NT2/D1 (cell line): Measurements from ENCODE around the gene CCNJ.

Source experiments
- DNase-seq: peaks from one replicate; pipeline ENCODE4 v3.0.0-alpha.2; 2011; ENCODE audit warnings: low read depth, low spot score
- H3K27me3 ChIP-seq: 2 replicates; pipeline ENCODE4 v1.6.0; 2011; ENCODE audit warnings: mild to moderate bottlenecking; ENCODE audit not compliant: insufficient read length, insufficient read depth
- H3K36me3 ChIP-seq: 2 replicates; pipeline ENCODE4 v1.6.1; 2011; ENCODE audit warnings: mild to moderate bottlenecking, low read length, mixed read lengths; ENCODE audit not compliant: insufficient read depth, insufficient read length
- H3K4me1 ChIP-seq: 2 replicates; pipeline ENCODE4 v1.5.1; 2011; ENCODE audit not compliant: insufficient read depth, insufficient read length
- H3K4me3 ChIP-seq: 2 replicates; pipeline ENCODE4 v1.5.1; 2011; ENCODE audit warnings: low read depth; ENCODE audit not compliant: insufficient read length
- H3K9ac ChIP-seq: 2 replicates; pipeline ENCODE4 v1.6.0; 2011; ENCODE audit warnings: low read depth; ENCODE audit not compliant: insufficient read length
- H3K9me3 ChIP-seq: 2 replicates; pipeline ENCODE4 v1.5.1; 2011; ENCODE audit warnings: mild to moderate bottlenecking, low read length; ENCODE audit not compliant: insufficient read depth
- SUZ12 ChIP-seq: IDR thresholded peaks from 2 replicates; pipeline ENCODE4 v1.6.1; 2011; ENCODE audit not compliant: insufficient read length, insufficient read depth; ENCODE audit errors: extremely low read depth
- YY1 ChIP-seq: IDR thresholded peaks from 2 replicates; pipeline ENCODE4 v1.6.1; 2011; ENCODE audit not compliant: insufficient read length, insufficient read depth
- ZNF274 ChIP-seq: IDR thresholded peaks from 2 replicates; pipeline ENCODE4 v1.6.1; 2011; ENCODE audit warnings: mild to moderate bottlenecking, low read depth, low read length

The CCNJ gene

DNA sequence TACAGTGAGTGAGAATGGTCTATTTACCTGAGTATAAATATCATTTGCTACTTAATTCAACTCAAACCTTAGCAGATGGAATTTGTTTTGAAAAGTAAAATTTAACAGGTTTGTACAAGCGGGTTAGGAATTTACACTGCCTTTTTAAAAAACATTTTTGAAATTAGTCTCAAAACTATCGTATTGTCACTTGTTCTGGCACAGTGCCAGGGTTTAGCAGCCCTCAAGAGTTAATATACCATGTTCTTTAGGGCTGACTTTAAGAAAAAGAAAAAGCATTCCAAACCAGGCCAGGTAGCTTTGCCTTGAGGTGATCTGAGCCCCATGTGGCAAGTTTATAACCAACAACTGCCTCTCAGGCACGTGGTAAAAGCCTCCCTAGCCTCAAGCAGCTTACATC is 17.8 kb downstream of the CCNJ start:
- Histone ChIP-seq H3K4me1 (no peaks in the 10 kb centered on the region), H3K36me3 (peaks cover 38% of the 10 kb centered on the region), H3K27me3 (no peaks in the 10 kb centered on the region), H3K9me3 (no peaks in the 10 kb centered on the region), H3K9ac (no peak overlapping the region), H3K4me3 (no peak overlapping the region)
- TF ChIP-seq SUZ12 (no peak), ZNF274 (no peak), YY1 (no peak)
- DNase-seq: no peak

DNA sequence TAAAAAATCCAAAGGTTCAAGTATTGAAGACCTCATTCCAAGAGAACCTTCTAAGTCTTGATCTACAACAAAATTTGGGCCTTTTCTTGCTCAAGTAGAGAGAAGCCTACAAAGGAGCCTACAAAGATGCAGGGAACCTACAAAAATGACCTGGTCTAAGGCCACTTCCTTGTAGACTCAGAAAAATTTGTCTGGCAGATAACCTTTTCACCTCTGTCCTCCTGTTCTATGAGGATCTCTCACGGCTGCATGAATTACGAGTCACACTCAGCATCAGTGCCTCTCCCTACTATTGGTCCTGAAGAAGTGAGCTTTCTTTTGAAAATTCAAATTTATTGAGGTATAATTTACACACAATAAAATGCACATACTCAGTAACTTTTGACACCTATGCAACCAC is 29.3 kb downstream of the CCNJ start:
- H3K27me3 ChIP-seq: no peaks in the 10 kb centered on the region
- no peaks in the 10 kb centered on the region for H3K36me3 ChIP-seq
- no peak for DNase-seq
- no peak overlapping the region for H3K9ac ChIP-seq
- H3K4me3 ChIP-seq: no peak overlapping the region
- TF ChIP-seq YY1: no peak
- H3K9me3 ChIP-seq: no peaks in the 10 kb centered on the region
- H3K4me1 ChIP-seq: no peaks in the 10 kb centered on the region

- Histone ChIP-seq H3K9me3 (no peaks in the 10 kb centered on the region), H3K9ac (no peak overlapping the region), H3K4me3 (no peak overlapping the region), H3K27me3 (no peaks in the 10 kb centered on the region), H3K4me1 (no peaks in the 10 kb centered on the region), H3K36me3 (no peaks in the 10 kb centered on the region)
- no peak for TF ChIP-seq ZNF274
- TF ChIP-seq YY1: no peak
- no peak for TF ChIP-seq SUZ12
- no peak for DNase-seq
Measured at GRCh38 chr10:96073722-96074121, 30.3 kb downstream of the CCNJ start.

DNA sequence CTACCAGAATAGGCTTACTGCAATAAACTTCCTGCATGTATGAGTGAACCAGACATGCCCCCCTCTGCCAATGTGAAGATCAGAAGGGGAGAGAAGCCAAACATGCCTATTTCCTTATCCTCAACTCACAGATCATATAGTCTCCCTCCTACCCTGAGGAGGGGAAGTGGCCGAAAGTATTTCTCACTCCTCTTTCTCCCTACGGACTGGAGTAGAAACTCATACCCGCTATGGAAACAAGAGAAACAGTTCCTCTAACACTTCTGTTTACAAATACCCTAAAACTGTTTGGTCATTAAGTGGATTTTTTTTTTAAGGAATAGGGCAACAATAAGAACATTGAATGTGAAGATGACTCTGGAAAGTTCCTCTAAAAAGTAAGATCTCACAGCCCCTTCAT is 31.4 kb downstream of the CCNJ start:
- no peak for DNase-seq
- H3K9ac ChIP-seq: no peak overlapping the region
- TF ChIP-seq ZNF274 (no peak), SUZ12 (no peak), YY1 (no peak)
- H3K9me3 ChIP-seq: no peaks in the 10 kb centered on the region
- no peaks in the 10 kb centered on the region for H3K4me1 ChIP-seq
- H3K27me3 ChIP-seq: no peaks in the 10 kb centered on the region
- H3K36me3 ChIP-seq: no peaks in the 10 kb centered on the region
- H3K4me3 ChIP-seq: no peak overlapping the region

GRCh38 chr10:96075977-96076376 is 32.6 kb downstream of the CCNJ start:
- TF ChIP-seq YY1: no peak
- no peak for TF ChIP-seq ZNF274
- TF ChIP-seq SUZ12: no peak
- no peaks in the 10 kb centered on the region for H3K36me3 ChIP-seq
- no peaks in the 10 kb centered on the region for H3K4me1 ChIP-seq
- no peaks in the 10 kb centered on the region for H3K9me3 ChIP-seq
- no peak for DNase-seq
- H3K9ac ChIP-seq: no peak overlapping the region
- no peak overlapping the region for H3K4me3 ChIP-seq
- H3K27me3 ChIP-seq: no peaks in the 10 kb centered on the region

DNA sequence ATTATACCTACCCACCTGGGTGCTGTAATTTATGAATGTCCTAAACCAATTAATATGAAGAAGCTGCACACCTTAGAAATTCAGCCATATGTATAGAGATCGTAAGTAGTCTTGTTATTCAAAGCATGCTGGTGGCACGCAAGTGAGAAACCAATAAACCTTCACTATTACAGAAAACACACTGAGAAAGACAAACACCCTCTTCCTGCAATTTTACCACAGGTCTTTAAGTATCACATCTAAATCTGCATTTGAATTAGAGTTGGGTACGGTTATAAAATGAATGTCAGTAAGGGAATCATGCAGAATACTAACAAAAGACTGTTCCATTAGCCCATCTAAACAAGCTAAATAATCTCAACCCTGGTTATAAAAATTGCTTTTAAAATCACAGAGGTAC is 33.8 kb downstream of the CCNJ start:
- Histone ChIP-seq H3K36me3 (no peaks in the 10 kb centered on the region), H3K4me1 (no peaks in the 10 kb centered on the region), H3K4me3 (no peak overlapping the region), H3K27me3 (no peaks in the 10 kb centered on the region), H3K9me3 (no peaks in the 10 kb centered on the region), H3K9ac (no peak overlapping the region)
- DNase-seq: no peak
- TF ChIP-seq YY1 (no peak), SUZ12 (no peak), ZNF274 (no peak)

- DNase-seq: no peak
- H3K9me3 ChIP-seq: no peaks in the 10 kb centered on the region
- TF ChIP-seq YY1 (no peak), SUZ12 (no peak), ZNF274 (no peak)
- H3K4me3 ChIP-seq: no peak overlapping the region
- no peaks in the 10 kb centered on the region for H3K27me3 ChIP-seq
- H3K36me3 ChIP-seq: no peaks in the 10 kb centered on the region
- no peaks in the 10 kb centered on the region for H3K4me1 ChIP-seq
- no peak overlapping the region for H3K9ac ChIP-seq
Measured at GRCh38 chr10:96082153-96082552, 38.8 kb downstream of the CCNJ start.

GRCh38 chr10:96082748-96083147 is 39.4 kb downstream of the CCNJ start:
- no peaks in the 10 kb centered on the region for H3K4me1 ChIP-seq
- H3K9ac ChIP-seq: no peak overlapping the region
- H3K4me3 ChIP-seq: no peak overlapping the region
- H3K9me3 ChIP-seq: no peaks in the 10 kb centered on the region
- H3K27me3 ChIP-seq: no peaks in the 10 kb centered on the region
- no peak for TF ChIP-seq YY1
- no peak for TF ChIP-seq ZNF274
- TF ChIP-seq SUZ12: no peak
- no peaks in the 10 kb centered on the region for H3K36me3 ChIP-seq
- no peak for DNase-seq
